Activated naive CD8-positive, alpha-beta T cell treated with anti-CD3 and anti-CD28 coated beads, Interleukin-2, amount 10 ng/mL, durations not matched to agents 7 days and 5 days (primary cell): ENCODE data around the gene FLVCR1. TPM values are rescaled to one million over a fixed set of nuclear protein-coding genes. Genes with fewer than 3 reads are reported as not detected.

Experiments
- total RNA-seq, 2 experiments: library from RNA; stranded (reverse); gene quantifications; one replicate each; pipeline ENCODE4 v1.2.3, GENCODE V29; 2021

The FLVCR1 gene
- total RNA-seq, 2 experiments from 2014 or later, result 10.6 to 12.9 TPM

Other genes starting within 250 kb of the FLVCR1 start
- gene ATF3, start 249.5 kb upstream of the FLVCR1 start, total RNA-seq, result 10 to 100 TPM; 13.1 to 13.8 TPM
- gene BATF3, start 158.4 kb upstream of the FLVCR1 start, total RNA-seq, result 10 to 100 TPM in 1 of 2 experiments, 1 to 10 TPM in 1; 9.8 to 13.2 TPM
- gene NSL1, start 66.5 kb upstream of the FLVCR1 start, total RNA-seq, result 10 to 100 TPM; 38.1 to 38.2 TPM
- gene TATDN3, start 66.4 kb upstream of the FLVCR1 start, total RNA-seq, result 10 to 100 TPM; 13.9 to 18.6 TPM
- gene SPATA45, start 10.6 kb upstream of the FLVCR1 start, total RNA-seq, result not detected
- gene VASH2, start 92.3 kb downstream of the FLVCR1 start, total RNA-seq, result under 1 TPM in 1 of 2 experiments, not detected in 1; 0.08 TPM
- gene ANGEL2, start 157.6 kb downstream of the FLVCR1 start, total RNA-seq, result 10 to 100 TPM; 59.9 to 63.8 TPM
- gene RPS6KC1, start 193.0 kb downstream of the FLVCR1 start, total RNA-seq, result 10 to 100 TPM; 13.4 to 13.8 TPM